AG04449 (cell line): ENCODE measurements around the gene UBE3D.
"Not testable (repeated sequence)": the region's sequence is repeated elsewhere in the genome, so short reads cannot be mapped to it uniquely, and the experiment has no call there.

Experiments used
- CTCF ChIA-PET: fragments of 350-600 bp; formaldehyde crosslinking; extraction: SDS; loops from one replicate; lab custom pipeline; 2021; ENCODE audit warnings: antibody characterized with exemption; lab: Yijun Ruan, JAX
- POLR2A ChIA-PET: fragments of 400-600, 350-600 bp; formaldehyde crosslinking; extraction: SDS; loops from one replicate; lab custom pipeline; 2020; ENCODE audit warnings: antibody characterized with exemption, inconsistent platforms; lab: Yijun Ruan, JAX
- DNase-seq: peaks from one replicate; pipeline ENCODE4 v3.0.0-alpha.2; 2010; ENCODE audit warnings: low read depth, low spot score
- H3K4me3 ChIP-seq: 2 replicates; pipeline ENCODE4 v1.5.1; 2011; ENCODE audit warnings: low read depth, mild to moderate bottlenecking, control low read depth, low read length
- TF ChIP-seq, protein P1 (sequence below): IDR thresholded peaks from one replicate; pipeline ENCODE4 v1.5.1; 2011; ENCODE audit warnings: mild to moderate bottlenecking, moderate library complexity, low read length, control low read depth, inconsistent platforms; ENCODE audit not compliant: insufficient read depth; ENCODE audit errors: missing control alignments

Gene UBE3D

DNA sequence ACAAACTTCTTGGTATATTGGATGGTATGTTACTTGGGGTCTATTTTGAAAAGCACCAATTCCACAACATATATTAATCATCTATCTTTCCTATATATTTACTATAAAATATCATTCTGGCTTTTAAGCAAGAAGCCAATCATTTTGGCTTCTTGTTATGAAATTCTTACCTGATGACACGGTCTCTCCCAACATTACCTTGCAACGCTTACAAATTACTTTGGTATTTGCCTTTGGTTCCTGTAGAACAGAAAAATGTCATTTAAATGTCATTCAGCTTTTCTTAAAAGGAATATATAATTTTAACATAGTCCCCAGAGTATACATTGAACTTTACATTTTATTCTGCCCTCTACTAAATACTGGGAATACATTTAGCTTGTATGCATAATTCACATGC, 27.4 kb downstream of the UBE3D start:
- TF ChIP-seq, protein P1, sequence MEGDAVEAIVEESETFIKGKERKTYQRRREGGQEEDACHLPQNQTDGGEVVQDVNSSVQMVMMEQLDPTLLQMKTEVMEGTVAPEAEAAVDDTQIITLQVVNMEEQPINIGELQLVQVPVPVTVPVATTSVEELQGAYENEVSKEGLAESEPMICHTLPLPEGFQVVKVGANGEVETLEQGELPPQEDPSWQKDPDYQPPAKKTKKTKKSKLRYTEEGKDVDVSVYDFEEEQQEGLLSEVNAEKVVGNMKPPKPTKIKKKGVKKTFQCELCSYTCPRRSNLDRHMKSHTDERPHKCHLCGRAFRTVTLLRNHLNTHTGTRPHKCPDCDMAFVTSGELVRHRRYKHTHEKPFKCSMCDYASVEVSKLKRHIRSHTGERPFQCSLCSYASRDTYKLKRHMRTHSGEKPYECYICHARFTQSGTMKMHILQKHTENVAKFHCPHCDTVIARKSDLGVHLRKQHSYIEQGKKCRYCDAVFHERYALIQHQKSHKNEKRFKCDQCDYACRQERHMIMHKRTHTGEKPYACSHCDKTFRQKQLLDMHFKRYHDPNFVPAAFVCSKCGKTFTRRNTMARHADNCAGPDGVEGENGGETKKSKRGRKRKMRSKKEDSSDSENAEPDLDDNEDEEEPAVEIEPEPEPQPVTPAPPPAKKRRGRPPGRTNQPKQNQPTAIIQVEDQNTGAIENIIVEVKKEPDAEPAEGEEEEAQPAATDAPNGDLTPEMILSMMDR = no peak
- DNase-seq = no peak
- POLR2A ChIA-PET = no interaction called here
- CTCF ChIA-PET = interaction anchor here (1.1 to 4.2 kb wide), 2 partner anchors 19 to 28 kb away, joined by 4 to 17 read pairs; partner anchors contain the start of gene UBE3D
- H3K4me3 ChIP-seq = no peak overlapping the region

DNA sequence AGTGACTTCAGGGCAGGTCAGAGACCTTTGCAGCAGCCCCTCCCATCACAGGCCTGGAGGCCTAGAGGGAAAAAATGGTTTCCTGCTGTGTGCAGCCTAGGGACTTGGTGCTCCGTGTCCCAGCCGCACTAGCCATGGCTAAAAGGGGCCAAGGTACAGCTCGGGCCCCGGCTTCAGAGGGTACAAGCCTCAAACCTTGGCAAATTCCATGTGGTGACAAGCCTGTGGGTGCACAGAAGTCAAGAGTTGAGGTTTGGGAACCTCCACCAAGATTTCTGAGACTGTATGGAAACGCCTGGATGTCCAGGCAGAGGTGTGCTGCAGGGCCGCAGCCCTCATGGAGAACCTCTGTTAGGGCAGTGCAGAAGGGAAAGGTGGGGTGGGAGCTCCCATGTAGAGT, 34.0 kb downstream of the UBE3D start:
- no peak for DNase-seq
- CTCF ChIA-PET = interaction anchor here (1.0 to 1.2 kb wide), 2 partner anchors 34 to 36 kb away, joined by 4 read pairs; partner anchors contain the start of genes DOP1A and UBE3D
- POLR2A ChIA-PET = no interaction called here

DNA sequence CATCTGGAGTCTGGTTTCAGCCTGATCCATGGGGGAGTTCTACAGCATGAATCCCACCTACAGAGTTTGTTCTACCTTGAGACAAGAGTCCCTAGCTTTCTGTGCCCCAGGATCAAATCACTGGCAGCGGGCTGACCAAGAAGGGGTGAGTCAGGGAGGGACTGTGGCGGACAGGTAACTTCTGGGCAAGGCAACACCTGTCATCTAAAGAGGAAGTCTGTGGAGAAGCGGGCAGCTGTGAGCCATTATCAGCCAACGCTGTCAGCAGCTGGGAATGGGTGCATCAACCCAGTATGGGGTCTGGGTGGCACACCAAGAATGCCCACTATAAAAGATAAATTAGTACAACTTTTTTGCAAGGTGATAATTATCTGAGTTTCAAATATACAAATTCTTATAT, 45.9 kb downstream of the UBE3D start:
- DNase-seq = no peak
- no peak overlapping the region for H3K4me3 ChIP-seq
- CTCF ChIA-PET = no interaction called here
- POLR2A ChIA-PET = no interaction called here
- TF ChIP-seq, protein P1 = no peak

More for the DNA sequence above, 34.0 kb downstream of the UBE3D start:
- TF ChIP-seq, protein P1 = no peak
- H3K4me3 ChIP-seq = no peak overlapping the region

DNA sequence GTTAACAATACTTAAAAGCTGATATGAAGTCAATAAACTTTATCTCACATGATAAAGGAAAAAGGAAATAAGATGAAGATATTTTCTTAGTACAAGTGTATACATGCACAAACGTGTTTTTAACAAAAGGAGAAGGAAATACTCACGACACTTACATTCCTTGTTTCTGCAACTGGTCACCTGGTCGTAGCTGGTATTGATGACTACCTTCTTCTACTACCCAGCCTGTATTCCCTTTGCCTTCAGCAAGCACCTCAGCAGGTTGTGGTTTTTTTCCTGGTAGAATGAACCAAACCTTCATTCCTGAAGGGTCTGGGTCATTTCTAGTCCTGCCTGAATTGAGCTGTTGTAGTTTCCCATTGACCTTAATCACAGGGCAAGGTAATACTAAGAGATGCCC, 54.5 kb downstream of the UBE3D start:
- POLR2A ChIA-PET, DNase-seq, CTCF ChIA-PET: not testable (repeated sequence)

DNA sequence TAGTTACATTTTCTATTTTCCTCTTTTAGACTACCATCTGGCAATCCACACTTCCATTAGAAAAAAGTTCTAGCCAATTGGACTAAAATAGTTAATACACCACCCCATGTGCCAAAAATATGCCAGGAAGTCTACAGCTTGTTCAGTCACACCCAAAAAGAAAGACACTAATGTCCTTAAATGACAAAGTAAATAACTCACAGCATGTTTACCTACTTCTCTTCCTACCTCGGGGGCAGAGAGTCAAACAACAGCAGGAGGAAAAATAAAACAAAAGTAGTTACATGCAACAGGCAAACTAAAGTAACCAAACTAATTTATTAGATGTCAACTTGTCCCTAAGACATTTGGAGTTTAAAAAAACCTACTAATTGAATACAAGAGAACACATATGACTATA, 57.0 kb downstream of the UBE3D start:
- no peak for DNase-seq
- POLR2A ChIA-PET = no interaction called here
- TF ChIP-seq, protein P1 = no peak
- CTCF ChIA-PET = no interaction called here
- no peak overlapping the region for H3K4me3 ChIP-seq

More for the DNA sequence above, 54.5 kb downstream of the UBE3D start:
- H3K4me3 ChIP-seq = not testable (repeated sequence)

DNA sequence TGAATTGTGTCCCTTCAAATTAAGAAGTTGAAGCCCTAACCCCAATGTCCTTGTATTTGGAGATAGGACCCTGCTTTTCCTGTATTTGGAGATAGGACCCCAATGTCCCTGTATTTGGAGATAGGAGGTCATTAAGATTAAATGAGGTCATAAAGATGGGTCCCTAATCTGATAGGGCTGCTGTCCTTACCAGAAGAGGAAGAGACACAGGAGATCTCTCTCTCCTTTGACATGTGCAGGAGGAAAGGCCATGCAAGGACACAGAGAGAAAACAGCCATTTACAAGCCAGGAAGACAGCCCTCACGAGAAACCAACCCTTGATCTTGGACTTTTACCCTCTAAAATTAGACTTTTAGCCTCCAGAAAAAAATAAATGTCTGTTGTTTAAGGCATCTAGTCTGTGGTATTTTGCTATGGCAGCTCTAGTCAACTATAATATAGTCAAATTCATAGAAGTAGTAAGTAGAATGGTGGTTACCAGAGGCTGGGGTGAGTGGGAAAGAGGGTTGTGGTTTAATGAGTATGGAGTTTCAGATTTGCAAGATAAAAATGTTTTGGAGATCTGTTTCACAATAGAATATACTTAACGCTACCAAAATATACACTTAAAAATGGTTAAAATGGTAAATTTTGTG, 59.3 kb downstream of the UBE3D start:
- ChIA-PET POLR2A (no interaction called here), CTCF (no interaction called here)
- no peak for DNase-seq
- TF ChIP-seq, protein P1 = no peak
- H3K4me3 ChIP-seq = no peak overlapping the region

DNA sequence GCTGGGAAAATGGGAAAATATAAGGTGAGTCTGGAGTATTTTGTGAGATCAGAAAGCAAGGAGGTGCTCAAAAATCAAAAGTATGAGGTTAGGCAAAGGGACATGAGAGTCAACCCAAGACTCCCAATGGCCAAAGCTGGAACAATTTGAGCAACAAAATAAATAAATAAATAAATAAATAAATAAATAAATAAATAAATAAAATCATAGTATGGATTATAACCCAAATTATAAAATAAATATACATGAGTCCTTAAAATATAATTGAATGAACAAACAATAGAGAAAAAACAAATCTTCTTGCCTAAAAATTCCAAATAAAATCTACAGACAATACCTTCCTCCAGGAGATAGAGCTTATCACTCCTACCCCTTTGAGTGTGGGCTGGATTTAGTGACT, 69.5 kb downstream of the UBE3D start:
- H3K4me3 ChIP-seq = no peak overlapping the region
- no peak for DNase-seq
- ChIA-PET POLR2A (no interaction called here), CTCF (no interaction called here)
- TF ChIP-seq, protein P1 = no peak
